H1 (cell line): ENCODE data around the gene GRM7. TPM values are rescaled to one million over a fixed set of nuclear protein-coding genes. Genes with fewer than 3 reads are reported as not detected.

ENCODE experiments used
- CTCF ChIA-PET: fragments of 300-600 bp; sonication (Branson Sonifier 250); formaldehyde crosslinking; loops from one replicate; lab custom pipeline; 2021; ENCODE audit not compliant: partially characterized antibody; lab: Charles Lee
- POLR2A ChIA-PET: fragments of 300-600 bp; sonication (Branson Sonifier 250); formaldehyde crosslinking; loops from one replicate; lab custom pipeline; 2021; ENCODE audit warnings: inconsistent platforms; ENCODE audit not compliant: partially characterized antibody; lab: Charles Lee
- DNase-seq, 2 experiments: peaks; one replicate each; pipeline versions ENCODE4 v3.0.0 to v3.0.0-alpha.2; 2010 to 2022; ENCODE audit warnings: low spot score in 2 of 2, low read depth in 1 of 2, mixed read lengths in 1 of 2
- FAIRE-seq: peaks from 2 replicates; lab custom pipeline; 2011; peaks lifted over from hg19 to GRCh38; lab: Jason Lieb, UNC
- H2AFZ ChIP-seq: 2 replicates; pipeline ENCODE4 v1.8.1; 2012; ENCODE audit warnings: low read length, inconsistent platforms
- H2AK5ac ChIP-seq: 2 replicates; pipeline ENCODE4 v1.6.1; 2013; ENCODE audit warnings: low read depth, low read length
- H2BK120ac ChIP-seq: replicated peaks from 2 replicates; pipeline ENCODE3; 2013; ENCODE audit warnings: low read depth, low read length, inconsistent platforms
- H2BK12ac ChIP-seq: 2 replicates; pipeline ENCODE4 v1.6.1; 2013; ENCODE audit warnings: low read depth, low read length
- H2BK15ac ChIP-seq: 2 replicates; pipeline ENCODE4 v1.6.1; 2013; ENCODE audit warnings: low read length
- H2BK20ac ChIP-seq: 2 replicates; pipeline ENCODE4 v1.6.1; 2013; ENCODE audit warnings: low read length
- H2BK5ac ChIP-seq: 2 replicates; pipeline ENCODE4 v1.6.1; 2013; ENCODE audit warnings: low read depth, low read length
- H3K14ac ChIP-seq: 2 replicates; pipeline ENCODE4 v1.6.1; 2013; ENCODE audit warnings: inconsistent platforms; ENCODE audit not compliant: insufficient read length
- H3K18ac ChIP-seq: 2 replicates; pipeline ENCODE4 v1.6.1; 2013; ENCODE audit warnings: low read length; ENCODE audit errors: extremely low read depth
- H3K23ac ChIP-seq: 2 replicates; pipeline ENCODE4 v1.6.1; 2013; ENCODE audit warnings: inconsistent platforms; ENCODE audit not compliant: insufficient read length
- H3K23me2 ChIP-seq: 2 replicates; pipeline ENCODE4 v1.6.1; 2013; ENCODE audit warnings: low read depth, low read length
- H3K27ac ChIP-seq: 2 replicates; pipeline ENCODE4 v1.6.1; 2011; ENCODE audit warnings: low read depth, low read length, inconsistent platforms
- H3K27me3 ChIP-seq, 4 experiments: replicated peaks in 1 of 4; 1 replicate in 1 of 4; 2 replicates in 3 of 4; pipeline versions ENCODE4 v1.6.1 to v1.8.1; 2011 to 2013; ENCODE audit warnings: low read length in 3 of 4, mild to moderate bottlenecking in 3 of 4, inconsistent platforms in 2 of 4, mixed read lengths in 2 of 4, moderate library complexity in 1 of 4; ENCODE audit not compliant: control insufficient read depth in 3 of 4, insufficient read depth in 3 of 4; ENCODE audit errors: extremely low read depth in 1 of 4
- H3K36me3 ChIP-seq, 4 experiments: 2 replicates each; pipeline versions ENCODE4 v1.6.1 to v1.8.1; 2011 to 2013; ENCODE audit warnings: mild to moderate bottlenecking in 4 of 4, low read length in 3 of 4, moderate library complexity in 2 of 4, control low read depth in 1 of 4, inconsistent platforms in 1 of 4; ENCODE audit not compliant: insufficient read depth in 4 of 4, control insufficient read depth in 2 of 4
- H3K4ac ChIP-seq: replicated peaks from 2 replicates; pipeline ENCODE3; 2013; ENCODE audit warnings: low read length, low read depth, mixed read lengths, inconsistent platforms; ENCODE audit not compliant: insufficient read length
- H3K4me1 ChIP-seq, 4 experiments: replicated peaks in 1 of 4; 1 replicate in 1 of 4; 2 replicates in 3 of 4; pipeline versions ENCODE4 v1.6.1 to v1.8.1; 2011 to 2013; ENCODE audit warnings: low read length in 3 of 4, inconsistent platforms in 2 of 4, mixed read lengths in 1 of 4; ENCODE audit not compliant: insufficient read depth in 4 of 4, control insufficient read depth in 3 of 4
- H3K4me2 ChIP-seq, 2 experiments: 2 replicates each; pipeline versions ENCODE4 v1.6.1 to v1.8.1; 2011 to 2013; ENCODE audit warnings: low read depth in 2 of 2, low read length in 2 of 2, control low read depth in 1 of 2, inconsistent platforms in 1 of 2, mild to moderate bottlenecking in 1 of 2; ENCODE audit not compliant: insufficient read depth in 1 of 2
- H3K4me3 ChIP-seq, 4 experiments: fragments of 200-600, 300-600 bp in 1 of 4; sonication (generic), shearing (Covaris generic), sonication (Bioruptor Twin) in 1 of 4; 2 replicates each; pipeline versions ENCODE4 v1.5.1 to v1.8.1; 2011 to 2016; ENCODE audit warnings: low read length in 4 of 4, low read depth in 3 of 4, control low read depth in 2 of 4, inconsistent platforms in 2 of 4, mild to moderate bottlenecking in 2 of 4, mixed read lengths in 1 of 4, moderate library complexity in 1 of 4; ENCODE audit not compliant: insufficient read depth in 2 of 4; ENCODE audit errors: extremely low read depth in 1 of 4
- H3K56ac ChIP-seq: replicated peaks from 2 replicates; pipeline ENCODE3; 2013; ENCODE audit warnings: low read depth, mild to moderate bottlenecking, mixed read lengths, low read length, inconsistent platforms; ENCODE audit not compliant: insufficient read length
- H3K79me1 ChIP-seq: 2 replicates; pipeline ENCODE4 v1.6.1; 2013; ENCODE audit warnings: low read depth, low read length, control low read depth
- H3K79me2 ChIP-seq, 2 experiments: 2 replicates each; pipeline versions ENCODE4 v1.6.1 to v1.8.1; 2012 to 2013; ENCODE audit warnings: low read length in 2 of 2, mild to moderate bottlenecking in 2 of 2, inconsistent platforms in 1 of 2; ENCODE audit not compliant: insufficient read depth in 2 of 2, control insufficient read depth in 1 of 2
- H3K9ac ChIP-seq, 4 experiments: replicated peaks in 1 of 4; 1 replicate in 1 of 4; 2 replicates in 3 of 4; pipeline versions ENCODE4 v1.6.1 to v1.8.1; 2011 to 2013; ENCODE audit warnings: low read depth in 3 of 4, low read length in 3 of 4, control low read depth in 2 of 4, mild to moderate bottlenecking in 2 of 4, moderate library complexity in 2 of 4, inconsistent platforms in 1 of 4; ENCODE audit errors: extremely low read depth in 1 of 4
- H3K9me3 ChIP-seq, 2 experiments: 2 replicates each; pipeline versions ENCODE4 v1.6.1 to v1.8.1; 2012 to 2013; ENCODE audit warnings: mild to moderate bottlenecking in 2 of 2, moderate library complexity in 2 of 2, control low read depth in 1 of 2, inconsistent platforms in 1 of 2, low read depth in 1 of 2, low read length in 1 of 2, mixed read lengths in 1 of 2; ENCODE audit not compliant: insufficient read depth in 2 of 2
- H4K20me1 ChIP-seq, 2 experiments: replicated peaks in 1 of 2; 2 replicates each; pipeline versions ENCODE3 to v1.8.1; 2011 to 2013; ENCODE audit warnings: inconsistent platforms in 2 of 2, low read length in 2 of 2, mild to moderate bottlenecking in 1 of 2; ENCODE audit not compliant: insufficient read depth in 2 of 2, control insufficient read depth in 1 of 2
- H4K5ac ChIP-seq: 2 replicates; pipeline ENCODE4 v1.6.1; 2013; ENCODE audit warnings: low read length, low read depth, mixed read lengths, inconsistent platforms; ENCODE audit not compliant: insufficient read length
- H4K8ac ChIP-seq: 2 replicates; pipeline ENCODE4 v1.8.0; 2013; ENCODE audit warnings: mild to moderate bottlenecking, moderate library complexity, low read length, inconsistent platforms; ENCODE audit not compliant: insufficient read depth; ENCODE audit errors: extremely low read depth
- H4K91ac ChIP-seq: replicated peaks from 2 replicates; pipeline ENCODE3; 2013; ENCODE audit warnings: low read length, mixed read lengths, inconsistent platforms; ENCODE audit not compliant: insufficient read length
- FOSL1 ChIP-seq: IDR thresholded peaks from 2 replicates; pipeline ENCODE4 v1.6.1; 2011; ENCODE audit warnings: mild to moderate bottlenecking, low read depth, low read length, moderate library complexity; ENCODE audit not compliant: insufficient read depth
- HDAC6 ChIP-seq: IDR thresholded peaks from one replicate; pipeline ENCODE4 v1.7.1; 2012; ENCODE audit warnings: low read depth, mild to moderate bottlenecking, inconsistent platforms, low read length, moderate library complexity
- SIN3A ChIP-seq, 2 experiments: IDR thresholded peaks in 1 of 2; conservative IDR thresholded peaks in 1 of 2; 2 replicates each; pipeline ENCODE4 v1.6.1; 2011 to 2012; ENCODE audit warnings: low read length in 2 of 2, improper control_type of control experiment in 1 of 2, low read depth in 1 of 2, mild to moderate bottlenecking in 1 of 2
- TAF1 ChIP-seq: IDR thresholded peaks from 2 replicates; pipeline ENCODE4 v1.6.1; 2011; ENCODE audit warnings: mild to moderate bottlenecking, low read depth, low read length
- USF2 ChIP-seq: IDR thresholded peaks from 2 replicates; pipeline ENCODE4 v1.6.1; 2011; ENCODE audit warnings: low read length, improper control_type of control experiment
- WGBS, 2 experiments: shearing (Covaris generic) in 1 of 2; methylation state at CpG; one replicate each; pipeline versions ENCODE4 v1.1.6 to v1.1.7; 2013 to 2015; ENCODE audit warnings: low lambda C conversion rate in 2 of 2, mixed read lengths in 2 of 2, inconsistent platforms in 1 of 2, low coverage in 1 of 2, missing lambda C conversion rate in 1 of 2; ENCODE audit not compliant: insufficient replicate concordance in 2 of 2, insufficient coverage in 1 of 2, insufficient read length in 1 of 2; ENCODE audit errors: extremely low coverage in 1 of 2, missing lambda C conversion rate in 1 of 2; 5-methylcytosine and 5-hydroxymethylcytosine counted together
- polyA plus RNA-seq, 7 experiments: library from polyadenylated mRNA; depleted of rRNA in 3 of 7; stranded (reverse) in 5 of 7; unstranded in 2 of 7; fragments of >200 nt in 5 of 7; fragments of 200-250 nt in 2 of 7; gene quantifications; 1 replicate in 5 of 7; 2 replicates in 1 of 7; 4 replicates in 1 of 7; pipeline versions ENCODE4 v1.2.1 to v1.2.3, GENCODE V29; 2011 to 2013; ENCODE audit warnings: missing spikeins in 2 of 7, mixed read lengths in 2 of 7
- total RNA-seq: library from RNA; stranded (reverse); fragmentation: NEBNext Ultra II Directional; extraction: Animal tissue kit (Norgen Biotek cat#: 25700); gene quantifications from 2 replicates; pipeline ENCODE4 v1.2.1, GENCODE V29; 2021

The GRM7 gene
- total and polyA plus RNA-seq, 2 of the 8 experiments (the other 6 are each of a cell fraction or from before 2014, with no cell fraction given) = 0.17 to 0.24 TPM

DNA sequence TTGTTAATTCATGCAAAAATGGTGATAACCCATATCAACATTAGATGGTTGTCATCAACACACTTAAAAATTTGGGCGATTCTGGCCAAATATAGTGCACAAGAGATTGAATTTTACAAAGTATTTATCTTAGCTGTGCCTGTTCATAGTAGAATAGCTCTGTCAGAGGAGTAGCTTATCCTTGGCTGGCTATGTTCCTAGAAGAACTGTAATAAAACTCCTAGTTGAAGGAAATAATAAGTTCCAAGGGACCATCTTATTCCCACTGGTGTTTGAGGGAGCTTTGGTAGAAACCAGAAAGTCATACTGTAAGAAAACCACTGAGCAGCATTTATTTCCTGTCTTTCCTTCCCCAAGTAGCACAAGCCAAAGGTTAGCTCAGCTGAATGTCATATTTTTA lies 201.8 kb downstream of the GRM7 start:
- Histone ChIP-seq H3K4me2 (no peak overlapping the region), H3K23ac (no peak overlapping the region), H3K23me2 (no peaks in the 10 kb centered on the region), H3K18ac (no peak overlapping the region), H3K14ac (no peak overlapping the region), H2BK12ac (no peak overlapping the region), H4K91ac (no peak overlapping the region), H2BK5ac (no peak overlapping the region), H2AFZ (no peak overlapping the region; the same call in 1 of the 2 replicates), H2BK120ac (no peak overlapping the region), H3K56ac (no peak overlapping the region), H3K79me2 (no peaks in the 10 kb centered on the region), H3K9me3 (no peaks in the 10 kb centered on the region), H3K27ac (no peak overlapping the region), H3K79me1 (no peaks in the 10 kb centered on the region), H3K4ac (no peak overlapping the region), H2BK15ac (no peak overlapping the region), H4K8ac (no peak overlapping the region), H3K36me3 (no peaks in the 10 kb centered on the region), H3K4me1 (0 out of 7 replicates have a peak, but pooled peaks cover 0 to under 1% (median 0%) of the 10 kb centered on the region in 4 experiments), H2BK20ac (no peak overlapping the region), H3K9ac (no peak overlapping the region), H2AK5ac (no peak overlapping the region), H4K20me1 (no peaks in the 10 kb centered on the region), H3K4me3 (no peak overlapping the region), H3K27me3 (no peaks in the 10 kb centered on the region), H4K5ac (no peak overlapping the region)
- ChIA-PET CTCF (interaction anchor here (0.6 to 1.6 kb wide), 3 partner anchors 12 to 1967 kb away, joined by 3 read pairs; no protein-coding TSS in a partner anchor), POLR2A (no interaction called here)
- DNase-seq (no peak), FAIRE-seq (no peak)
- TF ChIP-seq SIN3A (conservative IDR thresholded peaks at IDR 0.05 in 1 of 2, IDR thresholded peaks at IDR 0.05 in 1 of 2; ENCODE audit: low read depth in 1 of 2, low read length in 2 of 2) (no peak), HDAC6 (no peak), FOSL1 (no peak), USF2 (no peak), TAF1 (no peak)
- 92% methylated on average over 1 of the region's 1 CpG; no CpG with 5 or more reads in 1 of the 2 experiments for WGBS, 2 experiments
